ENCODE results near the gene WDFY2. TPM values are rescaled to one million over a fixed set of nuclear protein-coding genes. Genes with fewer than 3 reads are reported as not detected.

The WDFY2 gene
- total and polyA plus RNA-seq, 10 of the 15 experiments (the other 5 are each of a cell fraction or from before 2014, with no cell fraction given), result 2.1 to 13.0 (median 8.1) TPM

DNA sequence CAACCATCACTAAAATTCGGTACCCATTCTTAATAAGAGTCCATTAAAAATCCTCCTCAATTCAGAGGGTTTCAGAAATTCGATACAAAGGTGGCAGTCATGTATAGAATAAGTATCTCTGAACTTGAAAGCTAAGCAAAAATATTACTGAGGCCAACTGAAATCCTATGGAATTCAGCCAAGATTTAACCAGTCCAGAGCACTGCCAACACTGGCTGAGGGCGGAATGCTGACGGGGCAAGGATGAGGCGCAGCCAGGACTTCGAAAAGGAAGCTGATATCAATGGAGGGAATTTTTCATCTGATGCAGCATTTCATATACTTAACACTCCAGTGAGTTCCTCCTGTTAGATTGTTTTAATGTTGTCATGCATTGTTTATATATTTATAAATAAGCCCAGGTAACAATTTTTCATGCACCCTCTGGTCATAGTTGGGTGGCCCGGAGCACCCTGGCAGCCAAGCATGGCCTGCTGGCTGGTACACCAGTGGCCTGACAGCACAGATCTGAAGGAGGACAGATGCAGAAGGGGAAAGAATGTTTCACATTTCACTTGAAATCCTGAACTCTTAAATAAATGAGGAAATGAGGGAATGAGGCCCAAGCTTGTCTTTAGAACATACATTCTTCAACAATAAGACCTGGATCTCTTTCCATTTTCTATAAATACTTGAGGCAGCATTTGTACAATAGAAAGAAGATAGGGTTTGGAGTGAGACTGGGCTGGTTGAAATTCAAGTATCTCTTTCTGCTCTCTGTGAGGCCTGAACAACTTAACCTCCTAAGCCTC is 41.5 kb downstream of the WDFY2 start:
- Histone ChIP-seq H2AFZ (ENCODE audit: control insufficient read depth, low read depth, low read length) (no peak overlapping the region), H3K9me3 (replicated peaks; ENCODE audit: control insufficient read depth, insufficient read depth, low read length) (no peaks in the 10 kb centered on the region), H3K79me2 (ENCODE audit: control insufficient read depth, insufficient read depth, low read length) (no peaks in the 10 kb centered on the region; the same call in 1 of the 2 replicates), H3K27ac (ENCODE audit: control insufficient read depth, insufficient read depth) (no peak overlapping the region), H4K20me1 (ENCODE audit: control insufficient read depth, insufficient read depth) (no peaks in the 10 kb centered on the region), H3K4me1 (ENCODE audit: control insufficient read depth, insufficient read depth, low read length) (peaks cover 13% of the 10 kb centered on the region), H3K36me3 (ENCODE audit: control insufficient read depth in 2 of 2, insufficient read depth in 2 of 2, low read length in 1 of 2) (no peaks in the 10 kb centered on the region), H3K9ac (ENCODE audit: control insufficient read depth, insufficient read depth, low read length) (no peak overlapping the region), H3K4me2 (ENCODE audit: control insufficient read depth, insufficient read depth) (no peak overlapping the region), H3K4me3 (no peak overlapping the region), H3K27me3 (replicated peaks in 1 of 2; ENCODE audit: control insufficient read depth in 2 of 2, insufficient read depth in 2 of 2, low read length in 1 of 2) (no peaks in the 10 kb centered on the region)
- in situ Hi-C loops (cut with MboI) (no loop called here), intact Hi-C loops (cut with micrococcal nuclease; ENCODE audit: unreplicated experiment) (no loop called here)
- BruUV-seq (replicated peaks), result no TSS peak
- ATAC-seq (no peak), FAIRE-seq (no peak), DNase-seq (ENCODE audit: low read depth, low spot score) (no peak)
- 93% methylated on average over 7 of the region's 7 CpGs for WGBS (ENCODE audit: insufficient coverage, insufficient replicate concordance, low lambda C conversion rate, missing lambda C conversion rate)
- ChIA-PET RAD21 (ENCODE audit: unreplicated experiment) (no interaction called here), CTCF (no interaction called here), SMC1A (ENCODE audit: uncharacterized antibody, unreplicated experiment) (interaction anchor here (1.0 to 1.6 kb wide), 2 partner anchors 11 to 19 kb away, joined by 3 to 6 read pairs; no protein-coding TSS in a partner anchor), POLR2A (interaction anchor here (0.5 to 1.8 kb wide), 2 partner anchors 12 to 13 kb away, joined by 3 to 4 read pairs; no protein-coding TSS in a partner anchor)
- TF ChIP-seq ESRRA (IDR thresholded peaks at IDR 0.05; ENCODE audit: low read length) (no peak), ZNF622 (IDR thresholded peaks at IDR 0.05) (no peak), FOXK2 (IDR thresholded peaks at IDR 0.05) (no peak), SUPT20H (IDR thresholded peaks at IDR 0.05; ENCODE audit: borderline replicate concordance, control insufficient read depth, low read depth, low read length) (no peak), ZBED1 (IDR thresholded peaks at IDR 0.05; ENCODE audit: borderline replicate concordance) (no peak), IRF3 (IDR thresholded peaks at IDR 0.05) (no peak), EZH2 (IDR thresholded peaks at IDR 0.05; ENCODE audit: borderline replicate concordance, control insufficient read depth, low read depth, low read length) (no peak), MTA2 (IDR thresholded peaks at IDR 0.05; ENCODE audit: low read depth) (no peak)
- TF ChIP-seq, protein P1, sequence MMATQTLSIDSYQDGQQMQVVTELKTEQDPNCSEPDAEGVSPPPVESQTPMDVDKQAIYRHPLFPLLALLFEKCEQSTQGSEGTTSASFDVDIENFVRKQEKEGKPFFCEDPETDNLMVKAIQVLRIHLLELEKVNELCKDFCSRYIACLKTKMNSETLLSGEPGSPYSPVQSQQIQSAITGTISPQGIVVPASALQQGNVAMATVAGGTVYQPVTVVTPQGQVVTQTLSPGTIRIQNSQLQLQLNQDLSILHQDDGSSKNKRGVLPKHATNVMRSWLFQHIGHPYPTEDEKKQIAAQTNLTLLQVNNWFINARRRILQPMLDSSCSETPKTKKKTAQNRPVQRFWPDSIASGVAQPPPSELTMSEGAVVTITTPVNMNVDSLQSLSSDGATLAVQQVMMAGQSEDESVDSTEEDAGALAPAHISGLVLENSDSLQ (IDR thresholded peaks at IDR 0.05), result no peak

Data from GM12878 (cell line).